Loucy (cell line): Measurements from ENCODE around the gene TOP3B.

ENCODE experiments used
- H2AFZ ChIP-seq: fragments of 200-600 bp; sonication (generic); 2 replicates; pipeline ENCODE4 v1.6.0; 2016; ENCODE audit warnings: antibody characterized with exemption, mild to moderate bottlenecking, low read length, moderate library complexity
- H3F3A ChIP-seq: fragments of 200-600 bp; 2 replicates; pipeline ENCODE4 v1.6.0; 2016; ENCODE audit warnings: antibody characterized with exemption, low read depth, mild to moderate bottlenecking
- H3K27me3 ChIP-seq: fragments of 200-600 bp; sonication (generic); 2 replicates; pipeline ENCODE4 v1.6.1; 2014; ENCODE audit warnings: low read length, mild to moderate bottlenecking; ENCODE audit not compliant: insufficient read depth, poor library complexity, severe bottlenecking
- H3K36me3 ChIP-seq: fragments of 200-600 bp; sonication (generic); 2 replicates; pipeline ENCODE4 v1.6.1; 2016; ENCODE audit warnings: low read length; ENCODE audit not compliant: insufficient read depth
- H3K4me1 ChIP-seq: fragments of 200-600 bp; sonication (generic); 2 replicates; pipeline ENCODE4 v1.5.1; 2014; ENCODE audit warnings: low read length, mild to moderate bottlenecking; ENCODE audit not compliant: insufficient read depth, poor library complexity, severe bottlenecking
- H3K4me2 ChIP-seq: fragments of 200-600 bp; sonication (generic); 2 replicates; pipeline ENCODE4 v1.6.0; 2014; ENCODE audit warnings: antibody characterized with exemption, low read length, low read depth, mild to moderate bottlenecking; ENCODE audit not compliant: poor library complexity, severe bottlenecking
- H3K4me3 ChIP-seq: fragments of 200-600 bp; sonication (generic); 2 replicates; pipeline ENCODE4 v1.5.1; 2014; ENCODE audit warnings: low read length, mild to moderate bottlenecking, mixed read lengths; ENCODE audit not compliant: poor library complexity, severe bottlenecking
- H3K79me2 ChIP-seq: fragments of 200-600 bp; sonication (generic); 2 replicates; pipeline ENCODE4 v1.6.1; 2014; ENCODE audit warnings: low read length; ENCODE audit not compliant: insufficient read depth
- H3K9ac ChIP-seq: fragments of 200-600 bp; sonication (generic); 2 replicates; pipeline ENCODE4 v1.6.0; 2014; ENCODE audit warnings: mild to moderate bottlenecking, low read depth, low read length, moderate library complexity; ENCODE audit not compliant: poor library complexity, severe bottlenecking
- H3K9me2 ChIP-seq: fragments of 200-600 bp; sonication (generic); replicated peaks from 2 replicates; pipeline ENCODE4 v1.6.1; 2016; ENCODE audit warnings: low read depth, low read length, mixed read lengths
- H3K9me3 ChIP-seq: fragments of 200-600 bp; sonication (generic); 2 replicates; pipeline ENCODE4 v1.6.1; 2014; ENCODE audit warnings: mild to moderate bottlenecking, antibody characterized with exemption, low read length, low read depth; ENCODE audit not compliant: insufficient read depth
- H4K20me1 ChIP-seq: fragments of 200-600 bp; sonication (generic); 2 replicates; pipeline ENCODE4 v1.6.0; 2014; ENCODE audit warnings: antibody characterized with exemption, low read length, mild to moderate bottlenecking; ENCODE audit not compliant: insufficient read depth, poor library complexity, severe bottlenecking
- CTCF ChIP-seq: fragments of 200-600 bp; sonication (generic); conservative IDR thresholded peaks from 2 replicates; pipeline ENCODE4 v1.5.1; 2014; ENCODE audit warnings: mild to moderate bottlenecking, antibody characterized with exemption, low read length
- EZH2phosphoT487 ChIP-seq: fragments of 200-600 bp; IDR thresholded peaks from 2 replicates; pipeline ENCODE4 v1.6.1; 2018; ENCODE audit warnings: antibody characterized with exemption, mild to moderate bottlenecking, moderate library complexity, borderline replicate concordance

TOP3B gene

GRCh38 chr22:21937041-21937820 lies 45.4 kb downstream of the TOP3B start:
- peak overlapping the region; percentile 92 for H3K4me3 ChIP-seq
- H3K36me3 ChIP-seq = peaks cover 20% of the 10 kb centered on the region; the same call in 1 of the 2 replicates
- peak overlapping the region; percentile 85 for H3K4me2 ChIP-seq
- H3K9ac ChIP-seq = peak overlapping the region; percentile 98
- H3K9me2 ChIP-seq = no peaks in the 10 kb centered on the region
- peak overlapping the region; percentile 56; the same call in 1 of the 2 replicates for H2AFZ ChIP-seq
- no peaks in the 10 kb centered on the region for H3K27me3 ChIP-seq
- TF ChIP-seq EZH2phosphoT487 (no peak), CTCF (no peak)
- no peaks in the 10 kb centered on the region for H4K20me1 ChIP-seq
- H3K79me2 ChIP-seq = peaks cover 26% of the 10 kb centered on the region
- peaks cover 9% of the 10 kb centered on the region; the same call in 1 of the 2 replicates for H3F3A ChIP-seq
- peaks cover 49% of the 10 kb centered on the region for H3K4me1 ChIP-seq
- no peaks in the 10 kb centered on the region for H3K9me3 ChIP-seq

GRCh38 chr22:21936151-21936775 lies 46.3 kb downstream of the TOP3B start:
- no peaks in the 10 kb centered on the region for H4K20me1 ChIP-seq
- no peak overlapping the region for H3K9ac ChIP-seq
- H3K36me3 ChIP-seq = peaks cover 22% of the 10 kb centered on the region; the same call in 1 of the 2 replicates

GRCh38 chr22:21933910-21934309 lies 48.7 kb downstream of the TOP3B start:
- Histone ChIP-seq H3K4me1 (peaks cover 28% of the 10 kb centered on the region), H3K9me2 (no peaks in the 10 kb centered on the region), H2AFZ (no peak overlapping the region), H3K36me3 (peaks cover 43% of the 10 kb centered on the region; the same call in 1 of the 2 replicates), H3K4me2 (no peak overlapping the region), H3K4me3 (no peak overlapping the region), H3K9ac (no peak overlapping the region), H3F3A (0 out of 2 replicates have a peak, but pooled peaks cover 1% of the 10 kb centered on the region), H3K9me3 (no peaks in the 10 kb centered on the region), H4K20me1 (no peaks in the 10 kb centered on the region), H3K27me3 (no peaks in the 10 kb centered on the region), H3K79me2 (peaks cover 11% of the 10 kb centered on the region)
- no peak for TF ChIP-seq EZH2phosphoT487
- no peak for TF ChIP-seq CTCF

More at GRCh38 chr22:21936151-21936775, 46.3 kb downstream of the TOP3B start:
- no peak overlapping the region for H2AFZ ChIP-seq
- no peaks in the 10 kb centered on the region for H3K27me3 ChIP-seq
- TF ChIP-seq CTCF (no peak), EZH2phosphoT487 (no peak)
- no peaks in the 10 kb centered on the region for H3K9me3 ChIP-seq
- H3K4me2 ChIP-seq = no peak overlapping the region
- H3F3A ChIP-seq = peaks cover 2% of the 10 kb centered on the region; the same call in 1 of the 2 replicates
- H3K79me2 ChIP-seq = peaks cover 26% of the 10 kb centered on the region
- peaks cover 40% of the 10 kb centered on the region for H3K4me1 ChIP-seq
- H3K4me3 ChIP-seq = no peak overlapping the region
- H3K9me2 ChIP-seq = no peaks in the 10 kb centered on the region
